Memory B cell (primary cell): ENCODE measurements around the gene SNTG2.

Experiments
- ATAC-seq: fragments of 150-1000 bp; cut with Tn5 transposase; 2 replicates; pipeline ENCODE4 v1.10.0; 2021; ENCODE audit warnings: low read depth, mild to moderate bottlenecking, moderate library complexity
- DNase-seq, 2 donors: peaks; one replicate each; pipeline ENCODE4 v3.0.0; 2022; ENCODE audit warnings: low spot score in 2 of 2
- H3K27ac Mint-ChIP-seq: one replicate; pipeline ENCODE4 v1.8.0; 2022; ENCODE audit warnings: mild to moderate bottlenecking, moderate library complexity, mixed read lengths
- H3K27me3 Mint-ChIP-seq: one replicate; pipeline ENCODE4 v1.8.0; 2022; ENCODE audit warnings: mixed read lengths
- H3K36me3 Mint-ChIP-seq: one replicate; pipeline ENCODE4 v1.8.0; 2022; ENCODE audit warnings: mild to moderate bottlenecking, mixed read lengths
- H3K4me1 Mint-ChIP-seq: one replicate; pipeline ENCODE4 v1.8.0; 2022; ENCODE audit warnings: mixed read lengths
- H3K4me3 Mint-ChIP-seq: one replicate; pipeline ENCODE4 v1.8.0; 2022; ENCODE audit warnings: mild to moderate bottlenecking, moderate library complexity, mixed read lengths
- H3K9me3 Mint-ChIP-seq: one replicate; pipeline ENCODE4 v1.8.0; 2022; ENCODE audit warnings: mixed read lengths

The SNTG2 gene

GRCh38 chr2:1049691-1050090 lies 99.0 kb downstream of the SNTG2 start:
- Mint-ChIP-seq H3K27me3 (peaks cover 10% of the 10 kb centered on the region), H3K4me1 (no peaks in the 10 kb centered on the region)

GRCh38 chr2:1051075-1051474 lies 100.4 kb downstream of the SNTG2 start:
- no peaks in the 10 kb centered on the region for H3K36me3 Mint-ChIP-seq
- ATAC-seq: no peak
- H3K27ac Mint-ChIP-seq: no peak overlapping the region
- H3K4me1 Mint-ChIP-seq: no peaks in the 10 kb centered on the region
- DNase-seq: no peak
- H3K27me3 Mint-ChIP-seq: peaks cover 12% of the 10 kb centered on the region
- peaks cover 15% of the 10 kb centered on the region for H3K9me3 Mint-ChIP-seq
- H3K4me3 Mint-ChIP-seq: no peak overlapping the region

More at GRCh38 chr2:1049691-1050090, 99.0 kb downstream of the SNTG2 start:
- Mint-ChIP-seq H3K36me3 (no peaks in the 10 kb centered on the region), H3K9me3 (peaks cover 18% of the 10 kb centered on the region), H3K27ac (no peak overlapping the region), H3K4me3 (no peak overlapping the region)
- ATAC-seq (no peak), DNase-seq (no peak)

GRCh38 chr2:1052771-1053191 lies 102.1 kb downstream of the SNTG2 start:
- ATAC-seq (no peak), DNase-seq (no peak)
- peaks cover 11% of the 10 kb centered on the region for H3K9me3 Mint-ChIP-seq
- H3K36me3 Mint-ChIP-seq: no peaks in the 10 kb centered on the region
- H3K4me3 Mint-ChIP-seq: no peak overlapping the region
- H3K4me1 Mint-ChIP-seq: no peaks in the 10 kb centered on the region
- H3K27me3 Mint-ChIP-seq: peaks cover 12% of the 10 kb centered on the region
- no peak overlapping the region for H3K27ac Mint-ChIP-seq

- Mint-ChIP-seq H3K27me3 (peaks cover 12% of the 10 kb centered on the region), H3K4me3 (no peak overlapping the region), H3K9me3 (peaks cover 8% of the 10 kb centered on the region), H3K36me3 (no peaks in the 10 kb centered on the region), H3K27ac (no peak overlapping the region), H3K4me1 (no peaks in the 10 kb centered on the region)
- ATAC-seq (no peak), DNase-seq (no peak)
These were observed 103.1 kb downstream of the SNTG2 start for GRCh38 chr2:1053786-1054185.

- no peak for DNase-seq
- H3K4me1 Mint-ChIP-seq: no peaks in the 10 kb centered on the region
- ATAC-seq: no peak
- H3K9me3 Mint-ChIP-seq: peaks cover 3% of the 10 kb centered on the region
- peaks cover 12% of the 10 kb centered on the region for H3K27me3 Mint-ChIP-seq
- no peak overlapping the region for H3K4me3 Mint-ChIP-seq
- H3K27ac Mint-ChIP-seq: no peak overlapping the region
- H3K36me3 Mint-ChIP-seq: no peaks in the 10 kb centered on the region
These were observed 103.8 kb downstream of the SNTG2 start for GRCh38 chr2:1054399-1054798.

- no peak for DNase-seq
- no peak for ATAC-seq
- Mint-ChIP-seq H3K27ac (no peak overlapping the region), H3K36me3 (no peaks in the 10 kb centered on the region), H3K4me3 (no peak overlapping the region), H3K27me3 (peaks cover 12% of the 10 kb centered on the region), H3K4me1 (no peaks in the 10 kb centered on the region), H3K9me3 (peaks cover 3% of the 10 kb centered on the region)
These were observed 104.5 kb downstream of the SNTG2 start for GRCh38 chr2:1055014-1055595.

- Mint-ChIP-seq H3K4me3 (no peak overlapping the region), H3K36me3 (no peaks in the 10 kb centered on the region), H3K27me3 (peaks cover 3% of the 10 kb centered on the region), H3K4me1 (no peaks in the 10 kb centered on the region), H3K9me3 (no peaks in the 10 kb centered on the region), H3K27ac (no peak overlapping the region)
- DNase-seq: no peak
- ATAC-seq: no peak
These were observed 109.7 kb downstream of the SNTG2 start for GRCh38 chr2:1060372-1060771.

GRCh38 chr2:1060987-1061386 lies 110.3 kb downstream of the SNTG2 start:
- Mint-ChIP-seq H3K27ac (no peak overlapping the region), H3K9me3 (no peaks in the 10 kb centered on the region), H3K4me1 (no peaks in the 10 kb centered on the region), H3K4me3 (no peak overlapping the region), H3K27me3 (peaks cover 3% of the 10 kb centered on the region), H3K36me3 (no peaks in the 10 kb centered on the region)
- ATAC-seq (no peak), DNase-seq (no peak)

GRCh38 chr2:1068241-1068640 lies 117.6 kb downstream of the SNTG2 start:
- ATAC-seq: no peak
- no peak for DNase-seq
- Mint-ChIP-seq H3K36me3 (no peaks in the 10 kb centered on the region), H3K27ac (no peak overlapping the region), H3K4me3 (no peak overlapping the region), H3K4me1 (no peaks in the 10 kb centered on the region), H3K9me3 (peaks cover 4% of the 10 kb centered on the region), H3K27me3 (peaks cover 2% of the 10 kb centered on the region)

- Mint-ChIP-seq H3K4me3 (no peak overlapping the region), H3K9me3 (peaks cover 4% of the 10 kb centered on the region), H3K27me3 (peaks cover 2% of the 10 kb centered on the region), H3K36me3 (no peaks in the 10 kb centered on the region), H3K4me1 (no peaks in the 10 kb centered on the region), H3K27ac (no peak overlapping the region)
- ATAC-seq (no peak), DNase-seq (no peak)
These were observed 118.2 kb downstream of the SNTG2 start for GRCh38 chr2:1068822-1069221.

- H3K4me1 Mint-ChIP-seq: no peaks in the 10 kb centered on the region
- ATAC-seq: no peak
- no peak overlapping the region for H3K27ac Mint-ChIP-seq
These were observed 119.2 kb downstream of the SNTG2 start for GRCh38 chr2:1069847-1070246.

GRCh38 chr2:1070601-1071000 lies 120.0 kb downstream of the SNTG2 start:
- Mint-ChIP-seq H3K9me3 (peaks cover 4% of the 10 kb centered on the region), H3K4me3 (no peak overlapping the region), H3K27ac (no peak overlapping the region), H3K36me3 (no peaks in the 10 kb centered on the region), H3K27me3 (peaks cover 2% of the 10 kb centered on the region), H3K4me1 (no peaks in the 10 kb centered on the region)
- no peak for DNase-seq
- no peak for ATAC-seq

More at GRCh38 chr2:1069847-1070246, 119.2 kb downstream of the SNTG2 start:
- Mint-ChIP-seq H3K27me3 (peaks cover 2% of the 10 kb centered on the region), H3K9me3 (peaks cover 4% of the 10 kb centered on the region), H3K36me3 (no peaks in the 10 kb centered on the region), H3K4me3 (no peak overlapping the region)
- no peak for DNase-seq

GRCh38 chr2:1071650-1072049 lies 121.0 kb downstream of the SNTG2 start:
- Mint-ChIP-seq H3K27ac (no peak overlapping the region), H3K36me3 (no peaks in the 10 kb centered on the region), H3K4me1 (no peaks in the 10 kb centered on the region), H3K9me3 (peaks cover 4% of the 10 kb centered on the region), H3K27me3 (peaks cover 2% of the 10 kb centered on the region), H3K4me3 (no peak overlapping the region)
- ATAC-seq (no peak), DNase-seq (no peak)

- Mint-ChIP-seq H3K9me3 (peaks cover 4% of the 10 kb centered on the region), H3K4me3 (no peak overlapping the region), H3K27me3 (peaks cover 2% of the 10 kb centered on the region), H3K27ac (no peak overlapping the region), H3K4me1 (no peaks in the 10 kb centered on the region), H3K36me3 (no peaks in the 10 kb centered on the region)
- DNase-seq: no peak
- ATAC-seq: no peak
These were observed 121.6 kb downstream of the SNTG2 start for GRCh38 chr2:1072250-1072649.

- H3K9me3 Mint-ChIP-seq: no peaks in the 10 kb centered on the region
- H3K36me3 Mint-ChIP-seq: no peaks in the 10 kb centered on the region
- H3K4me3 Mint-ChIP-seq: no peak overlapping the region
- no peak for DNase-seq
- H3K27ac Mint-ChIP-seq: no peak overlapping the region
- H3K27me3 Mint-ChIP-seq: peaks cover 4% of the 10 kb centered on the region
- no peak for ATAC-seq
- H3K4me1 Mint-ChIP-seq: no peaks in the 10 kb centered on the region
These were observed 127.3 kb downstream of the SNTG2 start for GRCh38 chr2:1077911-1078310.
